Ammon's horn (tissue), 1 donor: ENCODE data around the gene VPS13C.
A peak's percentile ranks its signal among the peaks of the same experiment; 100 is the strongest.
"Not testable (repeated sequence)": the region's sequence is repeated elsewhere in the genome, so short reads cannot be mapped to it uniquely, and the experiment has no call there.

Source experiments
- DNase-seq: peaks from one replicate; pipeline ENCODE4 v3.0.0-alpha.2; 2016; ENCODE audit warnings: low spot score

VPS13C gene

GRCh38 chr15:62069551-62069950 is 9.3 kb upstream of the VPS13C start:
- no peak for DNase-seq

DNA sequence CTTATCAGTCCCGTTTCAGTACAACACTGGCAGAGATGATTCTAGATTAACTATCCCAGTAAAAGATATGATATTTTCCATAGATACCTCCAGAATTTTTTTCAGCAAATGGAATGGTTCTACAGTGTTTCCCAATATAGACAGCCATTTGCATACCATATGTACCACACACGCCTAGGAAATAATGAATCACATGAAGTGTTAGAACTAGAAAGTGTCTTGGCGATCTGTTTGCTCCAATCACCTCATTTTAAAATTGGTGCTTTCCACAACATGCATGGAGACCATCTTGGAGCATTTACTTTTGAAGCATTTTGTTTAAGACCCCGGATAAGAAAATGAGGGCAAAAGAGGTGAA is 8.5 kb upstream of the VPS13C start:
- DNase-seq: no peak

- DNase-seq: peak; percentile 20
These were observed 8.0 kb upstream of the VPS13C start for GRCh38 chr15:62068071-62068809.

GRCh38 chr15:62067448-62068044 is 7.3 kb upstream of the VPS13C start:
- no peak for DNase-seq

- peak; percentile 31 for DNase-seq
These were observed 6.6 kb upstream of the VPS13C start, which contains the start of gene C2CD4A for GRCh38 chr15:62066663-62067447. Gene C2CD4A, plus strand, starts transcription at chr15:62066977. Its CDS starts 637 bp downstream, at chr15:62067614.

DNA sequence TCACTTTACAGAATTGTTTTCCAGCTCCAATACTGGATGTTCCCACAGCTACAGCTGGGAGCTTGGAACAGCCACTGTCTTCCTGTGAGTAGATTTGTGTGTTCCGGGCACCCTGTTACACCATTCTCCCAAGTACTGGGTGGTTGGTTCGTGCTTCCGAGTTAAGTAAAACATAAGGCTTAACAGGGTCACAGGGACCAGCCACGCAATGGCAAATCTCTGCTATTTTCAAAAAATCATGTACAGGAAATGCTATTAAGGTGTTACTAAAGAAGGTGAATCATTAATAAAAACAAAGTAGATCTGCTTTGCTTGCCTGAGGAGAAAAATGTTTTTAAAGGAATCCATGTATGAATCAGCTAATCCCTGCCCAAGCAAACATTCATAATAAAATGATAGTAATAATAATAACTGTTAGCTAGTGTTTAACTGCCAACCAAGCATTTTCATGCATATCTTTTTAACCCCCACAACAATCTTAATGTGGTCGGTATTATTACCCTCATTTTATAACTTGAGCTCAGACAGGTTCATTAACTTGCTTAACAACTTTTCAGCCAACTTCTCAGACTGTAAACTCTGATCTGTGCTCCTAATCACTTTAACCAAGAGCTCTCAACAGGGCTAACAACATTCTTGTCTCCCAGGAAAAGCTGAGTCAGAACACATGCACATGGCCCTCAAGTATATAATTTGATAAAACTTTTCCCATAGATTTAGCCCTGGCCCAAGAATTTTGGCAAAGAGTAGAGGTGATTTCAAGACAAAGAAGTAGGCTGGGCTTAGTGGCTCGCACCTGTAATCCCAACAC is 3.8 kb upstream of the VPS13C start:
- no peak for DNase-seq

- no peak for DNase-seq
These were observed 641 bp upstream of the VPS13C start for GRCh38 chr15:62060896-62061280.

GRCh38 chr15:62059816-62060112 is 483 bp downstream of the VPS13C start:
- peak; percentile 49 for DNase-seq

- no peak for DNase-seq
These were observed 985 bp downstream of the VPS13C start for GRCh38 chr15:62059108-62059815.

DNA sequence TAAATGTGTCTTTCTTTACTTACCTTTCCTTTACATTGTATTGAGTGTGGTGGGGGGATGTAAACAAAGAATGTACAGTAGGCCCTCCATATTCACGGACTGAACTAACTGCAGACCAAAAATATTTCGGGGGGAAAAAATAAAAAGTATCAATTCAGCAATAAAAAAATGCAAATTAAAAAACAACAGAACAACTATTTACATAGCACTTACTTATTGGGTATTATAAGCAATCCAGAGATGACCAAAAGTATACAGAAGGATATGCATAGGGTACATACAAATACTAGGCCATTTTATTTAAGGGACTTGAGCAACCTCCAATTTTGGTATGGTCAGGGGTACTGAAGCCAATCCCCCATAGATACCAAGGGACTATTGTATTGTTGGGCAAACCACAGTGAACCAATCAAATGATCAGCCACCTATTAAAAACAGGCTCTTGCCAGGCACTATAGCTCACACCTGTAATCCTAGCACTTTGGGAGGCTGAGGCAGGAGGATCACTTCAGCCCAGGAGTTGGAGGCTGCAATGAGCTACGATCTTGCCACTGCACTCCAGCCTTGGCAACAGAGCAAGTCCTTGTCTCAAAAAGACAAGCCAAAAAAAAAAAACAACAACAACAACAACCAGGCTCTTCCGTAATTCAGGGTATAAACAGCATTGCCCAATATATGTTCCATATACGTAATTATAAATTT is 1.8 kb downstream of the VPS13C start:
- DNase-seq: no peak

DNA sequence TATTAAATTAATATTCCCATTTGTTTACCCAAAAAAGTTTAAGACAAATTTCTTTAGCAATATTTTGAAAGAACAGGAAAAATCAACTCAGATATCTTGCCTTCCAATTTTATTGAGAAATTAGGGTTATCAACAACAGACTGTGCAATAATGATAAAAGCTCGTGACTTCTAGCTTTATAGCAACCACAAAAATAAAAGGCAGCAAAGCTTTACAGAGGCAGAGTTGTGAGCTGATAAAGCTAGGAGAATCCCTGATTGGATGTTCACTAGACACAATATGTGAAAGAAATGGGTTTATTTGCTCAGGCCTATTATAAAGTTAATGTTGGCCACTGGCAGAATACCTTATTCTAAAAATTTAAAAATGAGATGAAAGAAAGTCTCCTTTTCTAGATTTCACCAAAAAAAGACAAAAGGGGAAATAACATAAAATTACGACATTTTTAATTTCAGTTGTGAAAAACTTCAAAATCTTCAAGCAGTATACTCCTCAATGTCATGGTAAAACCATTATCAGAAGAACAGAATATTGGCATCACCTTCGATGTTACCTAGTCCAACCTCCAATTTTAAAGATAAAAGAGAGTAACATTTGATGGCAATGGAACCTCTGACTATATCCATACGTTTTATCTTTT is 2.8 kb downstream of the VPS13C start:
- no peak for DNase-seq

DNA sequence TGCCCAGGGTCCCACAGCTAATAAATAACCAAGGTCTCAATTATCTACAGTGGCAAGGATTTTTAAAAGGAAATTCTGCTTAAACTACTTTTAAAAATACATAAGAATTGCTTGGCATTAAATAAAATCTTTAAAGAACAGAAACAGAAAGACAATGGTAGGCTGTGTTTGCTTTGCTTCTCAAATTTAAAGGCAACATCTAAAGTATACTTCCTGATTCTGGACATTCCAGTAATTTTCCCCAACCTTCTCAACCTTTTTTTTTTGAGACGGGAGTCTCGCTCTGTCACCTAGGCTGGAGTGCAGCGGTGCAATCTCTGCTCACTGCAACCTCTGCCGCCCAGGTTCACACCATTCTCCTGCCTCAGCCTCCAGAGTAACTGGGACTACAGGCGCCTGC is 5.3 kb downstream of the VPS13C start:
- DNase-seq: no peak

GRCh38 chr15:62053439-62054085 is 6.7 kb downstream of the VPS13C start:
- DNase-seq: no peak

- no peak for DNase-seq
These were observed 7.5 kb downstream of the VPS13C start for GRCh38 chr15:62052713-62053112.

DNA sequence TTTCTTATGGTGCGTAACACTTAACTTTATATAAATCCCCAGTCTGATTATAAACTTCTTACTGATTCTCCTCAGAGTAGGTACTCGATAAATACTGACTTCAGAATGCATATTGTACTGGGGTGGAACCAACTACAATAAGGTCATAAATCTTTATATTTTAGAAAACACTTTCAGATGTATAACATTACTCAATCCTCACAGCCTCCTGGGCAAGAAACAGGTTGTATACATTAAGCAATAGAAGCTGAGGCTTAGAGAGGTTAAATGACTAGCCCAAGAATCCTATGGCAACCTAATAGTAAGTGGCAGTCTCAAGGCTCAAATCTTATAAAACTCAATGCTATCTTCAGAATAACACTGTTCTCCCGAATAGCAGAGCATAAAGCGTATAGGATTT is 9.1 kb downstream of the VPS13C start:
- no peak for DNase-seq

GRCh38 chr15:62050115-62050514 is 10.1 kb downstream of the VPS13C start:
- DNase-seq: no peak

DNA sequence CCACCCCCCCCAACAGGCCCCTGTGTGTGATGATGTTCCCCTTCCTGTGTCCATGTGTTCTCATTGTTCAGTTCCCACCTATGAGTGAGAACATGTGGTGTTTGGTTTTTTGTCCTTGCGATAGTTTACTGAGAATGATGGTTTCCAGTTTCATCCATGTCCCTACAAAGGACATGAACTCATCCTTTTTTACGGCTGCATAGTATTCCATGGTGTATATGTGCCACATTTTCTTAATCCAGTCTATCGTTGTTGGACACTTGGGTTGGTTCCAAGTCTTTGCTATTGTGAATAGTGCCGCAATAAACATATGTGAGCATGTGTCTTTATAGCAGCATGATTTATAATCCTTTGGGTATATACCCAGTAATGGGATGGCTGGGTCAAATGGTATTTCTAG is 12.0 kb downstream of the VPS13C start:
- not testable (repeated sequence) for DNase-seq

DNA sequence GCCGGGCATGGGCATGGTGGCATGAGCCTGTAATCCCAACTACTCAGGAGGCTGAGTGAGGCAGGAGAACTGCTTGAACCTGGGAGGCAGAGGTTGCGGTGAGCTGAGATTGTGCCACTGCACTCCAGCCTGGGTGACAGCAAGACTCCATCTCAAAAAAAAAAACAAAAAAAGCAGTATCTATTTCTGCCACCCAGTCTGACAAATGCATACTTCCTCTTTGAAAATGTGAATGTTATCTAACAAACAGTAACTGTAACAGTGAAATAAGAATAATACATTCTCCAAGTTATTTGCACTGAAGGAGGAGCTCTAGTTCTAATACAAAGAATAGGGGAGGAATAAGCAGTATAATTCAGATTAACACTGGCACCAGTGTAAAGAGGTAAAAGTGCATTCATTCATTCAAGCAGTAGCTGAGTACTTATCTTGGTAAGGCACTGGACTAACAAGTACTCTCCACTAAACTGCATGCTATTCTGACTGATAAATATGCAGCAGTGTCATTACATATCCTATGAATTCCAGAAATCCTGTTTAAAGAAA is 12.9 kb downstream of the VPS13C start:
- DNase-seq: no peak

DNA sequence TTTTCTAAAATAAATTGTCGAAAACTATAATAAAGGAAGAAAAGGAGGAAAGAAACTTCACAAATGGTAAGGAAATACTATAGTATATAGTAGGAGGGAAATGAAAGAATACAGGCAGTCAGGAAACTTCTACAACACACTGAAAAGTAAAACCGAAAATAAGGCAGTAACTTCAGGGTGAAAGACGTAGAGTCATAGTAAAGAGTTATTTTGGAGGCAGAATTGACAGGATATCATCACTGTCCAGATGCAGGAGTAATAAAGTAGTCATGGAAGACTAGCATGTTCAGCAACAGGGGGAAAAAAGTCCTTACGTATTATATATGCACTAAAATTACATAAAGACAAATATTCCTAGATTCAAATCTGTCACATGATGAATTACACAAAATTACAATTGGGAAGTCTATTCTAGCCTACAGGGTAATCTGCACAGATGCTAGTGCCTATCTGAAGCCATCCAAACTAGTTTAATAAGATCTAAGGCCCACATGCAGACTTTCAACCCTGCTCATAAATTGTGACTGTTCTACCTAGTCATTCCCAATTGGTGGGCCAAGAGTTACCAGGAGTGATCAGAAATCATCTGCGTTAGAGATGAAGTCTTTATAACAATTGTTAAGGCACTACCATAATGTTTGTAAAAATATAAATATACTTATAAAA is 14.0 kb downstream of the VPS13C start:
- DNase-seq: no peak
